ENCODE data around the gene SCIN. TPM values are rescaled to one million over a fixed set of nuclear protein-coding genes. Genes with fewer than 3 reads are reported as not detected.
A peak's percentile ranks its signal among the peaks of the same experiment; 100 is the strongest.
"Not testable (repeated sequence)": the region's sequence is repeated elsewhere in the genome, so short reads cannot be mapped to it uniquely, and the experiment has no call there.

SCIN gene
- total RNA-seq, 1 donor from 2014 or later: 3.3 TPM

- Mint-ChIP-seq H3K4me1 (peaks cover 6% of the 10 kb centered on the region), H3K27me3 (ENCODE audit: low read depth) (no peaks in the 10 kb centered on the region), H3K4me3 (no peak overlapping the region), H3K36me3 (peaks cover 3% of the 10 kb centered on the region), H3K27ac (no peak overlapping the region), H3K9me3 (peaks cover 9% of the 10 kb centered on the region)
- TF ChIP-seq, protein P1, sequence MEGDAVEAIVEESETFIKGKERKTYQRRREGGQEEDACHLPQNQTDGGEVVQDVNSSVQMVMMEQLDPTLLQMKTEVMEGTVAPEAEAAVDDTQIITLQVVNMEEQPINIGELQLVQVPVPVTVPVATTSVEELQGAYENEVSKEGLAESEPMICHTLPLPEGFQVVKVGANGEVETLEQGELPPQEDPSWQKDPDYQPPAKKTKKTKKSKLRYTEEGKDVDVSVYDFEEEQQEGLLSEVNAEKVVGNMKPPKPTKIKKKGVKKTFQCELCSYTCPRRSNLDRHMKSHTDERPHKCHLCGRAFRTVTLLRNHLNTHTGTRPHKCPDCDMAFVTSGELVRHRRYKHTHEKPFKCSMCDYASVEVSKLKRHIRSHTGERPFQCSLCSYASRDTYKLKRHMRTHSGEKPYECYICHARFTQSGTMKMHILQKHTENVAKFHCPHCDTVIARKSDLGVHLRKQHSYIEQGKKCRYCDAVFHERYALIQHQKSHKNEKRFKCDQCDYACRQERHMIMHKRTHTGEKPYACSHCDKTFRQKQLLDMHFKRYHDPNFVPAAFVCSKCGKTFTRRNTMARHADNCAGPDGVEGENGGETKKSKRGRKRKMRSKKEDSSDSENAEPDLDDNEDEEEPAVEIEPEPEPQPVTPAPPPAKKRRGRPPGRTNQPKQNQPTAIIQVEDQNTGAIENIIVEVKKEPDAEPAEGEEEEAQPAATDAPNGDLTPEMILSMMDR (IDR thresholded peaks at IDR 0.05; ENCODE audit: unreplicated experiment): no peak
- DNase-seq (ENCODE audit: low spot score in 2 of 2, unreplicated experiment in 2 of 2): no peak
Observed at GRCh38 chr7:12552876-12553275, 17.6 kb upstream of the SCIN start.

- TF ChIP-seq, protein P1 (IDR thresholded peaks at IDR 0.05; ENCODE audit: unreplicated experiment): no peak
- no peaks in the 10 kb centered on the region for H3K27me3 Mint-ChIP-seq (ENCODE audit: low read depth)
- no peak overlapping the region for H3K4me3 Mint-ChIP-seq
- peaks cover 3% of the 10 kb centered on the region for H3K36me3 Mint-ChIP-seq
- H3K9me3 Mint-ChIP-seq: peaks cover 9% of the 10 kb centered on the region
- peak overlapping the region; percentile 1 for H3K27ac Mint-ChIP-seq
- H3K4me1 Mint-ChIP-seq: peaks cover 6% of the 10 kb centered on the region
- no peak for DNase-seq (ENCODE audit: low spot score in 2 of 2, unreplicated experiment in 2 of 2)
Observed at GRCh38 chr7:12553416-12553815, 17.1 kb upstream of the SCIN start.

GRCh38 chr7:12554351-12554750 is 16.2 kb upstream of the SCIN start:
- Mint-ChIP-seq H3K27me3 (ENCODE audit: low read depth) (no peaks in the 10 kb centered on the region), H3K4me1 (peaks cover 6% of the 10 kb centered on the region), H3K27ac (no peak overlapping the region), H3K36me3 (peaks cover 3% of the 10 kb centered on the region), H3K4me3 (no peak overlapping the region), H3K9me3 (peaks cover 9% of the 10 kb centered on the region)
- TF ChIP-seq, protein P1 (IDR thresholded peaks at IDR 0.05; ENCODE audit: unreplicated experiment): no peak
- DNase-seq (ENCODE audit: low spot score in 2 of 2, unreplicated experiment in 2 of 2): no peak

DNA sequence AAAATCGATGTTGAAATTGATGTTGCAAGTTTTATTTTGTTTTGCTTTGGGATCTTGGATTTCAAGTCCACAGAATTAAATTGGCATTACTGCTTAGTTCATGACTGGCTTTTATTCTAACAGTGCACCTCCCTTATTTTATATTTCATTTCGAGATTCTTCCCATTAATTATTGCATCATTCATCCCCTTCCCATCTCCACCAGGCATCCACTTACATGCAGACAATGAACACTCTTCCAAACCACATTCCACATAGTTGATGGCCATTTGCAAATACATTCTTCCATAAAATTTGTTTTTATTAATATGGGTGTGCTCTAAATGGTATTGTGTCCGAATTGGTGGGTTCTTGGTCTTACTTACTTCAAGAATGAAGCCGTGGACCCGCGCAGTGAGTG is 15.6 kb upstream of the SCIN start:
- DNase-seq (ENCODE audit: low spot score in 2 of 2, unreplicated experiment in 2 of 2): no peak
- Mint-ChIP-seq H3K27ac (no peak overlapping the region), H3K4me3 (no peak overlapping the region), H3K36me3 (peaks cover 3% of the 10 kb centered on the region), H3K9me3 (peaks cover 9% of the 10 kb centered on the region), H3K27me3 (ENCODE audit: low read depth) (no peaks in the 10 kb centered on the region), H3K4me1 (peaks cover 6% of the 10 kb centered on the region)
- TF ChIP-seq, protein P1 (IDR thresholded peaks at IDR 0.05; ENCODE audit: unreplicated experiment): no peak

DNA sequence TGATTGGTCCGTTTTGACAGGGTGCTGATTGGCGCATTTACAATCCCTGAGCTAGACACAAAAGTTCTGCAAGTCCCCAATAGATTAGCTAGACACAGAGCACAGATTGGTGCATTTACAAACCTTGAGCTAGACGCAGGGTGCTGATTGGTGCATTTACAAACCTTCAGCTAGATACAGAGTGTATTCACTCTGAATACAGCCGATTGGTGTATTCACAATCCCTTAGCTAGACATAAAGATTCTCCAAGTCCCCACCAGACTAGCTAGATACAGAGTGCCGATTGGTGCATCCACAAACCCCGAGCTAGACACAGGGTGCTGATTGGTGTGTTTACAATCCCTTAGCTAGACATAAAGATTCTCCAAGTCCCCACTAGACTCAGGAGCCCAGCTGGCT is 14.8 kb upstream of the SCIN start:
- H3K27me3 Mint-ChIP-seq (ENCODE audit: low read depth); H3K4me1 Mint-ChIP-seq; H3K27ac Mint-ChIP-seq; H3K4me3 Mint-ChIP-seq; DNase-seq (ENCODE audit: low spot score in 2 of 2, unreplicated experiment in 2 of 2); H3K9me3 Mint-ChIP-seq; H3K36me3 Mint-ChIP-seq: not testable (repeated sequence)

DNA sequence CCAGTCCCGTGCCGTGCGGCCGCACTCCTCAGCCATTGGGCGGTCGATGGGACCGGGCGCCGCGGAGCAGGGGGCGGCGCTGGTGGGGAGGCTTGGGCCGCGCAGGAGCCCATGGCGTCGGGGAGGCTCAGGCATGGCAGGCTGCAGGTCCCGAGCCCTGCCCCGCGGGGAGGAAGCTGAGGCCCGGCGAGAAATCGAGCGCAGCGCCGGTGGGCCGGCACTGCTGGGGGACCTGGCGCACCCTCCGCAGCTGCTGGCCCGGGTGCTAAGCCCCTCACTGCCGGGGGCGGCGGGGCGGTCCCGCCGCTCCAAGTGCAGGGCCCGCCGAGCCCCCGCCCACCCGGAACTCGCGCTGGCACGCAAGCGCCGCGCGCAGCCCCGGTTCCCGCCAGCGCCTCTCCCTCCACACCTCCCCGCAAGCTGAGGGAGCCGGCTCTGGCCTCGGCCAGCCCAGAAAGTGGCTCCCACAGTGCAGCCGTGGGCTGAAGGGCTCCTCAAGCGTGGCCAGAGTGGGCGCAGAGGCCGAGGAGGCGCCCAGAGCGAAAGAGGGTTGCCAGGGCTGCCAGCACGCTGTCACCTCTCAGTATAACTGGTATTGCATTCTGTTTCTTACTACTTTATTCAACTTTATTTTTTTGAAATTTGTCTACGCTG is 14.3 kb upstream of the SCIN start:
- H3K4me3 Mint-ChIP-seq; DNase-seq (ENCODE audit: low spot score in 2 of 2, unreplicated experiment in 2 of 2); H3K4me1 Mint-ChIP-seq; H3K27ac Mint-ChIP-seq; H3K36me3 Mint-ChIP-seq; H3K9me3 Mint-ChIP-seq; H3K27me3 Mint-ChIP-seq (ENCODE audit: low read depth): not testable (repeated sequence)

DNA sequence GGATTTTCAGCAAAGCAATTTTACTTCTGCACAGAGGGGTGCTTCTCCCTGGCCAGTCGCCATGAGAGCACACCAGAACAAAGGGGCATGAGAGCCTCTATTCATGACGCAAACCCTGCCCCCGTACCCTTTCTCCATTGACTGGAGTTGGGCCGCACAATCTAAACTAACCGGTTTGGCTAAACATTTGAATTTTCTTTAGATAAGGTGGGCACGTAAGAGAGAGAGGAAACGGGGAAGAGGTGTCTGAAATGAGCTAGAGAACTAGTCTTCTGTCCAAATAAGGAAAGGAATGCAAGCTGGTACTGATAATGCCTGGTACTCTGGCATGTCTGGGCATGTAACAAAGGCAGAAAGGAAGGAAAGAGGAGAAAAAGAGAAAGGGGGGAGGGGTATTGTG is 13.2 kb upstream of the SCIN start:
- Mint-ChIP-seq H3K4me3 (no peak overlapping the region), H3K27me3 (ENCODE audit: low read depth) (no peaks in the 10 kb centered on the region), H3K27ac (peak overlapping the region; percentile 18), H3K36me3 (peaks cover 3% of the 10 kb centered on the region), H3K4me1 (peaks cover 6% of the 10 kb centered on the region), H3K9me3 (peaks cover 9% of the 10 kb centered on the region)
- TF ChIP-seq, protein P1 (IDR thresholded peaks at IDR 0.05; ENCODE audit: unreplicated experiment): no peak
- no peak for DNase-seq (ENCODE audit: low spot score in 2 of 2, unreplicated experiment in 2 of 2)

Measured in mesothelial cell of epicardium (in vitro differentiated cells).